Measurements from ENCODE around the gene JARID2. TPM values are rescaled to one million over a fixed set of nuclear protein-coding genes. Genes with fewer than 3 reads are reported as not detected.

JARID2 gene
- total RNA-seq, 1 donor from 2014 or later: 65.6 TPM

DNA sequence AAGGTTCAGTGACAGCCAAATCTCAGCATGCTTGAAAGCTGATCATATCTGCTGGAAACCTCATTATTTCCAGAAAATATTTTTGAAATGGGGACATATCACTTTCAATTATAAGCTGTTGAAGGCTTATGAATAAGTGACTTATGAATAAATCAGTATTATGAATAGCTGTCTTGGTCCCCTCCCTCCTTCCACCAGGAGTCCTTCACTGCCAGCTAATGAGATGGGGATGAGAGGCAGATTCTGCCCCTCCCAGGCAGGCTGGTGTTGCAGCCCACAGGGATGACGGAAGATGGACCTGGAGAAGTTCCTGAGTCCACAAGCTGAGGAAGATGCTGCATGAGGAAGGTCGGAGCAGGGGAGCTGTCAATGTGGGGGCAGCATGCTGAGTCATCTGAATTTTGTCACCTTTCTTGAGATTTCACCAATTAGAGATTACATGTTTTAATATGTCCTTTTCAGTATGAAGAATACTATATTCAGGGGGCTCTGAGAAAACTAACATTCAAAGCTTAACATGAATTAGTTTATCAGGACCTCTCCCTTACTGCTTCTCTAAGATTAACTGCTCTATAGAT, 304.8 kb downstream of the JARID2 start:
- H3K27me3 Mint-ChIP-seq: no peaks in the 10 kb centered on the region
- H3K9me3 Mint-ChIP-seq (ENCODE audit: low read depth): no peaks in the 10 kb centered on the region
- TF ChIP-seq, protein P1, sequence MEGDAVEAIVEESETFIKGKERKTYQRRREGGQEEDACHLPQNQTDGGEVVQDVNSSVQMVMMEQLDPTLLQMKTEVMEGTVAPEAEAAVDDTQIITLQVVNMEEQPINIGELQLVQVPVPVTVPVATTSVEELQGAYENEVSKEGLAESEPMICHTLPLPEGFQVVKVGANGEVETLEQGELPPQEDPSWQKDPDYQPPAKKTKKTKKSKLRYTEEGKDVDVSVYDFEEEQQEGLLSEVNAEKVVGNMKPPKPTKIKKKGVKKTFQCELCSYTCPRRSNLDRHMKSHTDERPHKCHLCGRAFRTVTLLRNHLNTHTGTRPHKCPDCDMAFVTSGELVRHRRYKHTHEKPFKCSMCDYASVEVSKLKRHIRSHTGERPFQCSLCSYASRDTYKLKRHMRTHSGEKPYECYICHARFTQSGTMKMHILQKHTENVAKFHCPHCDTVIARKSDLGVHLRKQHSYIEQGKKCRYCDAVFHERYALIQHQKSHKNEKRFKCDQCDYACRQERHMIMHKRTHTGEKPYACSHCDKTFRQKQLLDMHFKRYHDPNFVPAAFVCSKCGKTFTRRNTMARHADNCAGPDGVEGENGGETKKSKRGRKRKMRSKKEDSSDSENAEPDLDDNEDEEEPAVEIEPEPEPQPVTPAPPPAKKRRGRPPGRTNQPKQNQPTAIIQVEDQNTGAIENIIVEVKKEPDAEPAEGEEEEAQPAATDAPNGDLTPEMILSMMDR (IDR thresholded peaks at IDR 0.05; ENCODE audit: unreplicated experiment): no peak
- DNase-seq (ENCODE audit: low spot score, unreplicated experiment): no peak
- peaks cover 10% of the 10 kb centered on the region for H3K4me1 Mint-ChIP-seq (ENCODE audit: low read depth)
- H3K36me3 Mint-ChIP-seq (ENCODE audit: insufficient read depth): no peaks in the 10 kb centered on the region
- H3K4me3 Mint-ChIP-seq (ENCODE audit: low read depth): no peak overlapping the region
- H3K27ac Mint-ChIP-seq: no peak overlapping the region

DNA sequence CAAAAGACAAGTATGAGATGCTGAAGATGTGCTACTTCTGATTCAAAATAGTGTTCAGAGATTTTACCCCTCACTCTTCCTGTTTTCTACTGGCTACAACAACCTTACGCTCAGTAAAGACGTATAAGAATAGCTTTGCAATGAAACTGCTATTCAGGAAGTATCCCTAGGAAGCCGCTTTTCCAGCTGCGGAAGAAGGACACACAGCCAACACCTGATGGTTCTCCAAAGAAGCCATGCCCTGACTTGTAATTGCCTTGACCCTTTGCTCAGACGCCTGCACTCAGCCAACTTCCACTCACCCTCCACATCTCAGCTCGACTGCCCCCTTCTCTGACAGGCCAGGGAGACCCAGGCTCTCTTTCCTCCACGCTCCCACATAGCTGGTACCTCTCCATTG, 305.4 kb downstream of the JARID2 start:
- no peak for DNase-seq (ENCODE audit: low spot score, unreplicated experiment)
- Mint-ChIP-seq H3K4me3 (ENCODE audit: low read depth) (no peak overlapping the region), H3K36me3 (ENCODE audit: insufficient read depth) (no peaks in the 10 kb centered on the region), H3K9me3 (ENCODE audit: low read depth) (no peaks in the 10 kb centered on the region), H3K27me3 (no peaks in the 10 kb centered on the region), H3K27ac (no peak overlapping the region), H3K4me1 (ENCODE audit: low read depth) (peaks cover 10% of the 10 kb centered on the region)
- TF ChIP-seq, protein P1 (IDR thresholded peaks at IDR 0.05; ENCODE audit: unreplicated experiment): no peak

DNA sequence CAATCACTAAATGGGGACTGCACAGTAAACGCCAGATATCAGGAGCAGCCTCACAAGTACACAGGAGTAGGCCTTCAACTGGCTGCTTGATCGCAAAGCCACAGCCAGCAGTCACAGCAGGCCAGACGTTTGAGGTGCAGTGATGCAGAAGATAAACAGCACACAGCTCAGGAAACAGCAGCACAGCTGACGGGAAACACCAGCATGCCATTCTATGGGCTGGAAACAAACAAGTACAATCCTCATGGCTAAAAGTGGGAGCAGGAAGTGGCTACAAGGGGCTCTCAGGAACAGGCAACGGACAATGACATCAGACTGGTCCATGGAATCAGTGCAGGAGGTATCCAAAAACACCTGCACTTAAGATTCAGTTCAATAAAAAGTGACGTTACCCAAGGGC, 305.9 kb downstream of the JARID2 start:
- H3K27ac Mint-ChIP-seq: no peak overlapping the region
- no peaks in the 10 kb centered on the region for H3K9me3 Mint-ChIP-seq (ENCODE audit: low read depth)
- no peaks in the 10 kb centered on the region for H3K36me3 Mint-ChIP-seq (ENCODE audit: insufficient read depth)
- no peaks in the 10 kb centered on the region for H3K27me3 Mint-ChIP-seq
- DNase-seq (ENCODE audit: low spot score, unreplicated experiment): no peak
- peaks cover 8% of the 10 kb centered on the region for H3K4me1 Mint-ChIP-seq (ENCODE audit: low read depth)
- TF ChIP-seq, protein P1 (IDR thresholded peaks at IDR 0.05; ENCODE audit: unreplicated experiment): no peak
- no peak overlapping the region for H3K4me3 Mint-ChIP-seq (ENCODE audit: low read depth)

DNA sequence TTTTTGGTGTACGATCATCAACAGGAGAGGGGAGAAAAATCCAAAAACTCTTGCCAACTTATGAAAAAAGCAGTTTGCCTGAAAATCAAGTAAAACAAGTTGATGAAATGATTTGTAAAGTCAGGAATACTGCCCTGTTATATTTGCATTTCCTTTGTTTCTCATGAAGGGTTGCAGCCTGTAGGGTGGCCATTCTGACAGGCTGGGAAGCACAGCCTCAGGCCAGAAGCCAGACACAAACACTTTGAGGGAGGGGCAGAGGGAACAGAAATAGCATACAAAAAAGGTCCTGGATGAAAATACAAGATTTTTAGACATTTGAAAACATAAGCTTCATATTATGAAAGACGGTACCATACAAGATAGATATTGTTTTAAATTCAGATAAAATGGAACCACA, 307.2 kb downstream of the JARID2 start:
- TF ChIP-seq, protein P1 (IDR thresholded peaks at IDR 0.05; ENCODE audit: unreplicated experiment): no peak
- no peak overlapping the region for H3K4me3 Mint-ChIP-seq (ENCODE audit: low read depth)
- H3K27ac Mint-ChIP-seq: no peak overlapping the region
- DNase-seq (ENCODE audit: low spot score, unreplicated experiment): no peak
- H3K27me3 Mint-ChIP-seq: no peaks in the 10 kb centered on the region
- H3K4me1 Mint-ChIP-seq (ENCODE audit: low read depth): peaks cover 4% of the 10 kb centered on the region
- no peaks in the 10 kb centered on the region for H3K36me3 Mint-ChIP-seq (ENCODE audit: insufficient read depth)
- H3K9me3 Mint-ChIP-seq (ENCODE audit: low read depth): no peaks in the 10 kb centered on the region

DNA sequence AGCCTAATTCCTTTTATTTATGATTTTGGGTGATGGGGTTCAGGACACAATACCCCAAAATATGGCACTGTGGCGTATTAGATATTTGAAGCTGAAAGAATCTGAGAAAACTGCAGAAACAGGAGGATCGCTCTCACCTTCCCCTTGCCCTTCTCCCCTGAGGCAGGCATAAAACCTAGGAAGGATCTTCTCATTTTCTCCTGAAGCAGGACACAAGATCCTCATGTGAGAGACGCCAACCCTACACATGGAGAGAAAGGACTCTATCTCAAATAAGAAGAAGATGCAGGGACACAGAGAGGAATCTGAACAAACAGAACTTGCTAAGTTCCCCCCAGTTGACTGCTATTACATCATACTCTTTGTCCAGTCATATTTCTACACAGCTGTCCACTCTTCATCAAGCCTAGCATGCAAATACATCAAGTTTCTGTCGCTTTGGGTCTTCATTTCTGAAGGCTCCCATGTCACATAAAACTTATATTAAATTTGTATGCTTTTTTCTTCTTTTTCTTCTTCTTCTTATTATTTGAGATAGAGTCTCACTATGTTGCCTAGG, 307.9 kb downstream of the JARID2 start:
- no peaks in the 10 kb centered on the region for H3K9me3 Mint-ChIP-seq (ENCODE audit: low read depth)
- H3K4me3 Mint-ChIP-seq (ENCODE audit: low read depth): no peak overlapping the region
- H3K36me3 Mint-ChIP-seq (ENCODE audit: insufficient read depth): no peaks in the 10 kb centered on the region
- no peaks in the 10 kb centered on the region for H3K27me3 Mint-ChIP-seq
- TF ChIP-seq, protein P1 (IDR thresholded peaks at IDR 0.05; ENCODE audit: unreplicated experiment): no peak
- no peak for DNase-seq (ENCODE audit: low spot score, unreplicated experiment)
- peaks cover 4% of the 10 kb centered on the region for H3K4me1 Mint-ChIP-seq (ENCODE audit: low read depth)
- H3K27ac Mint-ChIP-seq: no peak overlapping the region

Data from progenitor cell of endocrine pancreas (in vitro differentiated cells).